HepG2 (cell line): Measurements from ENCODE around the gene KCNT1. TPM values are rescaled to one million over a fixed set of nuclear protein-coding genes. Genes with fewer than 3 reads are reported as not detected.

Experiments
- ATAC-seq: fragments of 200-7000 bp; cut with Tn5 transposase; 3 replicates; pipeline ENCODE4 v1.9.1; 2020; ENCODE audit warnings: mild to moderate bottlenecking, moderate library complexity
- BruUV-seq: library from RNA; stranded (reverse); fragments of 400-500 nt; replicated peaks from 2 replicates; lab custom pipeline; 2021; lab: Mats Ljungman, UMichigan
- CTCF ChIA-PET: fragments of 300-600 bp; formaldehyde crosslinking; extraction: SDS; loops from one replicate; lab custom pipeline; 2021; ENCODE audit warnings: low total read pairs, inconsistent platforms, low intra/inter-chr PET ratio; lab: Yijun Ruan, JAX
- POLR2A ChIA-PET: fragments of 350-600 bp; sonication (Branson Sonifier 250); formaldehyde crosslinking; loops from one replicate; lab custom pipeline; 2020; ENCODE audit warnings: antibody characterized with exemption, inconsistent platforms; lab: Yijun Ruan, JAX
- DNase-seq: peaks from one replicate; pipeline ENCODE4 v3.0.0-alpha.2; 2015; ENCODE audit warnings: low spot score
- FAIRE-seq: peaks from 3 replicates; lab custom pipeline; 2011; peaks lifted over from hg19 to GRCh38; lab: Jason Lieb, UNC
- H2AFZ ChIP-seq: one replicate; pipeline ENCODE4 v1.6.1; 2011; ENCODE audit warnings: low read length, inconsistent platforms
- H3K27ac ChIP-seq: fragments of 300-600 bp; 3 replicates; pipeline ENCODE4 v1.8.0; 2011; ENCODE audit warnings: mixed run types, mild to moderate bottlenecking, mixed read lengths, low read length, inconsistent platforms; ENCODE audit not compliant: insufficient read depth; ENCODE audit errors: extremely low read length
- H3K27me3 ChIP-seq, 2 experiments: fragments of 200-600 bp in 1 of 2; 2 replicates in 1 of 2; 3 replicates in 1 of 2; pipeline versions ENCODE4 v1.6.0 to v1.8.0; 2011; ENCODE audit warnings: low read length in 2 of 2, mild to moderate bottlenecking in 2 of 2, moderate library complexity in 2 of 2, inconsistent platforms in 1 of 2; ENCODE audit not compliant: insufficient read depth in 2 of 2, control insufficient read depth in 1 of 2
- H3K36me3 ChIP-seq, 2 experiments: fragments of 200-600 bp in 1 of 2; replicated peaks in 1 of 2; 2 replicates in 1 of 2; 3 replicates in 1 of 2; pipeline versions ENCODE4 v1.5.1 to v1.8.0; 2011; ENCODE audit warnings: low read length in 2 of 2, inconsistent platforms in 1 of 2; ENCODE audit not compliant: insufficient read depth in 2 of 2, control insufficient read depth in 1 of 2
- H3K4me1 ChIP-seq: 2 replicates; pipeline ENCODE4 v1.5.1; 2012; ENCODE audit warnings: low read length, inconsistent platforms; ENCODE audit not compliant: insufficient read depth
- H3K4me2 ChIP-seq: 2 replicates; pipeline ENCODE4 v1.6.0; 2011; ENCODE audit warnings: low read depth, low read length, inconsistent platforms
- H3K4me3 ChIP-seq, 3 experiments: fragments of 200-600 bp in 1 of 3; sonication (generic), shearing (Covaris generic) in 1 of 3; replicated peaks in 1 of 3; 2 replicates each; pipeline ENCODE4 v1.5.1; 2011 to 2016; ENCODE audit warnings: low read length in 3 of 3, inconsistent platforms in 2 of 3, low read depth in 2 of 3, mild to moderate bottlenecking in 2 of 3, control low read depth in 1 of 3, mixed read lengths in 1 of 3; ENCODE audit not compliant: insufficient read depth in 1 of 3
- H3K79me2 ChIP-seq: one replicate; pipeline ENCODE4 v1.6.1; 2011; ENCODE audit warnings: low read length, inconsistent platforms; ENCODE audit not compliant: insufficient read depth
- H3K9ac ChIP-seq: 2 replicates; pipeline ENCODE4 v1.6.0; 2011; ENCODE audit warnings: mild to moderate bottlenecking, low read depth, low read length, inconsistent platforms; ENCODE audit not compliant: insufficient read depth
- H3K9me3 ChIP-seq: 2 replicates; pipeline ENCODE4 v1.5.1; 2012; ENCODE audit warnings: mild to moderate bottlenecking, low read length
- H4K20me1 ChIP-seq: 2 replicates; pipeline ENCODE4 v1.6.0; 2011; ENCODE audit warnings: inconsistent platforms, mild to moderate bottlenecking, low read length, moderate library complexity; ENCODE audit not compliant: insufficient read depth
- ATRX ChIP-seq: sonication (generic); formaldehyde crosslinking; IDR thresholded peaks from 2 replicates; pipeline ENCODE4 v1.4.0; 2020; ENCODE audit warnings: missing genetic modification reagents, borderline replicate concordance
- BHLHE40 ChIP-seq: IDR thresholded peaks from 2 replicates; pipeline ENCODE4 v1.6.1; 2011; ENCODE audit warnings: low read length, improper control_type of control experiment
- HDAC6 ChIP-seq: fragments of 200-600 bp; sonication (generic); IDR thresholded peaks from 2 replicates; pipeline ENCODE4 v1.7.0; 2017; ENCODE audit warnings: mild to moderate bottlenecking, antibody characterized with exemption, low read length, low read depth
- NR3C1 ChIP-seq: sonication (generic); formaldehyde crosslinking; IDR thresholded peaks from 2 replicates; pipeline ENCODE4 v1.4.0; 2020; ENCODE audit warnings: missing genetic modification reagents
- PCBP2 ChIP-seq: fragments of 200-400 bp; formaldehyde crosslinking; optimal IDR thresholded peaks from 2 replicates; pipeline ENCODE3; 2018; ENCODE audit warnings: low read length, low read depth; ENCODE audit not compliant: poor library complexity, severe bottlenecking
- SPEN ChIP-seq: sonication (generic); formaldehyde crosslinking; IDR thresholded peaks from 2 replicates; pipeline ENCODE4 v1.5.1; 2020; ENCODE audit warnings: low read depth, mild to moderate bottlenecking, missing genetic modification reagents
- ZBTB7B ChIP-seq: sonication (generic); formaldehyde crosslinking; IDR thresholded peaks from 2 replicates; pipeline ENCODE4 v1.4.0; 2020; ENCODE audit warnings: missing genetic modification reagents
- ZMYM2 ChIP-seq: sonication (generic); formaldehyde crosslinking; IDR thresholded peaks from 2 replicates; pipeline ENCODE4 v1.8.0; 2022; ENCODE audit warnings: mild to moderate bottlenecking, missing genetic modification reagents
- ZNF30 ChIP-seq: sonication (generic); formaldehyde crosslinking; IDR thresholded peaks from 2 replicates; pipeline ENCODE4 v1.5.0; 2020; ENCODE audit warnings: mild to moderate bottlenecking, missing genetic modification reagents
- ZNF333 ChIP-seq: sonication (generic); formaldehyde crosslinking; IDR thresholded peaks from 2 replicates; pipeline ENCODE4 v1.4.0; 2020; ENCODE audit warnings: mild to moderate bottlenecking, missing genetic modification reagents, borderline replicate concordance
- WGBS: methylation state at CpG from one replicate; pipeline ENCODE4 v1.1.6; 2017; ENCODE audit warnings: low lambda C conversion rate; 5-methylcytosine and 5-hydroxymethylcytosine counted together
- in situ Hi-C: cut with HindIII; loops from 2 replicates; pipeline ENCODE4 v1.10.0; 2017; ENCODE audit warnings: low pct_unique_long_range_greater_than_20kb; ENCODE audit not compliant: extremely low pct_ligation_motif_present
- intact Hi-C: fragments of 100-400 bp; cut with micrococcal nuclease; formaldehyde crosslinking; loops from one replicate; pipeline ENCODE4 v1.10.0; 2022; ENCODE audit not compliant: unreplicated experiment
- polyA plus RNA-seq, 8 experiments: library from polyadenylated mRNA; depleted of rRNA in 3 of 8; stranded (reverse) in 7 of 8; unstranded in 1 of 8; fragments of >200 nt; fragmentation: Illumina TruSeq in 4 of 8; extraction: Trizol in 4 of 8; gene quantifications; 2 replicates each; pipeline versions ENCODE4 v1.2.1 to v1.2.3, GENCODE V29; 2011 to 2016; ENCODE audit warnings: low read depth in 4 of 8, missing spikeins in 1 of 8, mixed read lengths in 1 of 8; ENCODE audit not compliant: insufficient read depth in 1 of 8
- total RNA-seq, 5 experiments: library from RNA; depleted of rRNA; stranded (reverse); fragments of >200 nt; fragmentation: Illumina TruSeq; extraction: Trizol; gene quantifications; 2 replicates each; pipeline ENCODE4 v1.2.3, GENCODE V29; 2016; ENCODE audit warnings: low read depth in 1 of 5
- TF ChIP-seq, protein P1 (sequence below): sonication (generic); formaldehyde crosslinking; IDR thresholded peaks from 2 replicates; pipeline ENCODE4 v1.4.0; 2020; ENCODE audit warnings: missing genetic modification reagents, borderline replicate concordance
- TF ChIP-seq, protein P2 (sequence below): IDR thresholded peaks from 2 replicates; pipeline ENCODE4 v1.6.1; 2016
- TF ChIP-seq, protein P3 (sequence below): IDR thresholded peaks from 2 replicates; pipeline ENCODE4 v1.6.1; 2016
- TF ChIP-seq, protein P4 (sequence below): fragments of 450-650 bp; IDR thresholded peaks from 2 replicates; pipeline ENCODE4 v1.6.1; 2017; ENCODE audit warnings: mild to moderate bottlenecking

The KCNT1 gene
- total and polyA plus RNA-seq, 2 of the 13 experiments (the other 11 are each of a cell fraction or from before 2014, with no cell fraction given) = not detected

DNA sequence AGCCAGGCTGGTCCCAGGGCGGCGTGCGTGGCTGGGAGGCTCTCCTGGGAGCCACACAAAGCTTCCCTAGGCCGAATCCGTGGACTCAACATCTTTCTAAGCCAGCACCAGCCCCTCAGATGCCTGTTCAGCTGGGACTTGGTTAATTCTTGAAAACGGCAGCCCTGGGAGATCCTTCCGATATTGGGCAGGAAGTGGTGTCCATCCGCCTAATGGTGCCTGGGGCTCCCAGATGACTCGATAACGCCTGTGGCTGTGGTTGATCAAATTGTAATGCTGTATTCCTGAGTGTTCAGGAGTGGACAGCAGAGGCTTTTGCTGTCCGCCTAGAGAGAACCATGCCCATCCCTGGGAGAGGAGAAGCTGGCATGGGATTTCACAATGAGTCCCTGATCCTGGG lies 14.1 kb downstream of the KCNT1 start:
- Histone ChIP-seq H3K9me3 (no peaks in the 10 kb centered on the region), H3K36me3 (no peaks in the 10 kb centered on the region), H2AFZ (no peak overlapping the region), H3K4me1 (no peaks in the 10 kb centered on the region), H3K4me3 (no peak overlapping the region), H3K79me2 (no peaks in the 10 kb centered on the region), H3K9ac (no peak overlapping the region), H4K20me1 (peaks cover 10% of the 10 kb centered on the region; the same call in 1 of the 2 replicates), H3K27ac (no peak overlapping the region), H3K4me2 (no peak overlapping the region), H3K27me3 (peaks cover 22 to 83% of the 10 kb centered on the region in 2 experiments; a peak in 4 of 5 replicates)
- BruUV-seq = no TSS peak
- ChIA-PET CTCF (no interaction called here), POLR2A (no interaction called here)
- in situ Hi-C loops = no loop called here
- FAIRE-seq = no peak
- TF ChIP-seq ZNF30 (CRISPR knock-in tag) (no peak), ZMYM2 (CRISPR knock-in tag) (no peak), ZBTB7B (CRISPR knock-in tag) (no peak), BHLHE40 (no peak), NR3C1 (CRISPR knock-in tag) (no peak), HDAC6 (no peak), SPEN (CRISPR knock-in tag) (no peak), ZNF333 (no peak), PCBP2 (no peak), ATRX (CRISPR knock-in tag) (no peak)
- TF ChIP-seq, protein P1, sequence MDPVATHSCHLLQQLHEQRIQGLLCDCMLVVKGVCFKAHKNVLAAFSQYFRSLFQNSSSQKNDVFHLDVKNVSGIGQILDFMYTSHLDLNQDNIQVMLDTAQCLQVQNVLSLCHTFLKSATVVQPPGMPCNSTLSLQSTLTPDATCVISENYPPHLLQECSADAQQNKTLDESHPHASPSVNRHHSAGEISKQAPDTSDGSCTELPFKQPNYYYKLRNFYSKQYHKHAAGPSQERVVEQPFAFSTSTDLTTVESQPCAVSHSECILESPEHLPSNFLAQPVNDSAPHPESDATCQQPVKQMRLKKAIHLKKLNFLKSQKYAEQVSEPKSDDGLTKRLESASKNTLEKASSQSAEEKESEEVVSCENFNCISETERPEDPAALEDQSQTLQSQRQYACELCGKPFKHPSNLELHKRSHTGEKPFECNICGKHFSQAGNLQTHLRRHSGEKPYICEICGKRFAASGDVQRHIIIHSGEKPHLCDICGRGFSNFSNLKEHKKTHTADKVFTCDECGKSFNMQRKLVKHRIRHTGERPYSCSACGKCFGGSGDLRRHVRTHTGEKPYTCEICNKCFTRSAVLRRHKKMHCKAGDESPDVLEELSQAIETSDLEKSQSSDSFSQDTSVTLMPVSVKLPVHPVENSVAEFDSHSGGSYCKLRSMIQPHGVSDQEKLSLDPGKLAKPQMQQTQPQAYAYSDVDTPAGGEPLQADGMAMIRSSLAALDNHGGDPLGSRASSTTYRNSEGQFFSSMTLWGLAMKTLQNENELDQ (CRISPR knock-in tag) = no peak
- TF ChIP-seq, protein P2, sequence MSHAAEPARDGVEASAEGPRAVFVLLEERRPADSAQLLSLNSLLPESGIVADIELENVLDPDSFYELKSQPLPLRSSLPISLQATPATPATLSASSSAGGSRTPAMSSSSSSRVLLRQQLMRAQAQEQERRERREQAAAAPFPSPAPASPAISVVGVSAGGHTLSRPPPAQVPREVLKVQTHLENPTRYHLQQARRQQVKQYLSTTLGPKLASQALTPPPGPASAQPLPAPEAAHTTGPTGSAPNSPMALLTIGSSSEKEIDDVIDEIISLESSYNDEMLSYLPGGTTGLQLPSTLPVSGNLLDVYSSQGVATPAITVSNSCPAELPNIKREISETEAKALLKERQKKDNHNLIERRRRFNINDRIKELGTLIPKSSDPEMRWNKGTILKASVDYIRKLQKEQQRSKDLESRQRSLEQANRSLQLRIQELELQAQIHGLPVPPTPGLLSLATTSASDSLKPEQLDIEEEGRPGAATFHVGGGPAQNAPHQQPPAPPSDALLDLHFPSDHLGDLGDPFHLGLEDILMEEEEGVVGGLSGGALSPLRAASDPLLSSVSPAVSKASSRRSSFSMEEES = no peak
- TF ChIP-seq, protein P3, sequence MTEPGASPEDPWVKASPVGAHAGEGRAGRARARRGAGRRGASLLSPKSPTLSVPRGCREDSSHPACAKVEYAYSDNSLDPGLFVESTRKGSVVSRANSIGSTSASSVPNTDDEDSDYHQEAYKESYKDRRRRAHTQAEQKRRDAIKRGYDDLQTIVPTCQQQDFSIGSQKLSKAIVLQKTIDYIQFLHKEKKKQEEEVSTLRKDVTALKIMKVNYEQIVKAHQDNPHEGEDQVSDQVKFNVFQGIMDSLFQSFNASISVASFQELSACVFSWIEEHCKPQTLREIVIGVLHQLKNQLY (CRISPR knock-in tag) = no peak
- TF ChIP-seq, protein P4, sequence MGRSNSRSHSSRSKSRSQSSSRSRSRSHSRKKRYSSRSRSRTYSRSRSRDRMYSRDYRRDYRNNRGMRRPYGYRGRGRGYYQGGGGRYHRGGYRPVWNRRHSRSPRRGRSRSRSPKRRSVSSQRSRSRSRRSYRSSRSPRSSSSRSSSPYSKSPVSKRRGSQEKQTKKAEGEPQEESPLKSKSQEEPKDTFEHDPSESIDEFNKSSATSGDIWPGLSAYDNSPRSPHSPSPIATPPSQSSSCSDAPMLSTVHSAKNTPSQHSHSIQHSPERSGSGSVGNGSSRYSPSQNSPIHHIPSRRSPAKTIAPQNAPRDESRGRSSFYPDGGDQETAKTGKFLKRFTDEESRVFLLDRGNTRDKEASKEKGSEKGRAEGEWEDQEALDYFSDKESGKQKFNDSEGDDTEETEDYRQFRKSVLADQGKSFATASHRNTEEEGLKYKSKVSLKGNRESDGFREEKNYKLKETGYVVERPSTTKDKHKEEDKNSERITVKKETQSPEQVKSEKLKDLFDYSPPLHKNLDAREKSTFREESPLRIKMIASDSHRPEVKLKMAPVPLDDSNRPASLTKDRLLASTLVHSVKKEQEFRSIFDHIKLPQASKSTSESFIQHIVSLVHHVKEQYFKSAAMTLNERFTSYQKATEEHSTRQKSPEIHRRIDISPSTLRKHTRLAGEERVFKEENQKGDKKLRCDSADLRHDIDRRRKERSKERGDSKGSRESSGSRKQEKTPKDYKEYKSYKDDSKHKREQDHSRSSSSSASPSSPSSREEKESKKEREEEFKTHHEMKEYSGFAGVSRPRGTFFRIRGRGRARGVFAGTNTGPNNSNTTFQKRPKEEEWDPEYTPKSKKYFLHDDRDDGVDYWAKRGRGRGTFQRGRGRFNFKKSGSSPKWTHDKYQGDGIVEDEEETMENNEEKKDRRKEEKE = no peak
- intact Hi-C loops = no loop called here
- ATAC-seq = no peak
- no peak for DNase-seq
- WGBS = 10% methylated on average over 2 of the region's 11 CpGs
